Measurements from ENCODE around the gene RNF213.
A peak's percentile ranks its signal among the peaks of the same experiment; 100 is the strongest.
"Not testable (repeated sequence)": the region's sequence is repeated elsewhere in the genome, so short reads cannot be mapped to it uniquely, and the experiment has no call there.

The RNF213 gene

GRCh38 chr17:80313160-80313829 is 52.6 kb downstream of the RNF213 start:
- Histone ChIP-seq H3K27ac (ENCODE audit: low read length) (no peak overlapping the region), H3K36me3 (ENCODE audit: control insufficient read depth in 2 of 2, insufficient read depth in 2 of 2, low read length in 2 of 2) (peaks cover 14 to 42% of the 10 kb centered on the region in 2 donors), H3K27me3 (ENCODE audit: control insufficient read depth in 1 of 2, insufficient read depth in 2 of 2, low read length in 2 of 2) (no peaks in the 10 kb centered on the region), H3K9me3 (ENCODE audit: control insufficient read depth in 2 of 2, low read length in 2 of 2) (no peaks in the 10 kb centered on the region), H3K4me3 (ENCODE audit: low read length in 2 of 2) (no peak overlapping the region), H3K4me1 (ENCODE audit: control insufficient read depth, insufficient read depth, low read length) (peaks cover 3% of the 10 kb centered on the region), H3K9ac (ENCODE audit: low read length in 2 of 2) (no peak overlapping the region)

- H3K4me3 ChIP-seq (ENCODE audit: low read length in 2 of 2); H3K27ac ChIP-seq (ENCODE audit: low read length); H3K4me1 ChIP-seq (ENCODE audit: control insufficient read depth, insufficient read depth, low read length); H3K27me3 ChIP-seq (ENCODE audit: control insufficient read depth in 1 of 2, insufficient read depth in 2 of 2, low read length in 2 of 2); H3K9ac ChIP-seq (ENCODE audit: low read length in 2 of 2); H3K9me3 ChIP-seq (ENCODE audit: control insufficient read depth in 2 of 2, low read length in 2 of 2): not testable (repeated sequence)
- H3K36me3 ChIP-seq (ENCODE audit: control insufficient read depth in 2 of 2, insufficient read depth in 2 of 2, low read length in 2 of 2) = peaks cover 11 to 36% of the 10 kb centered on the region in 2 donors
Measured at GRCh38 chr17:80313946-80314345, 53.3 kb downstream of the RNF213 start.

- Histone ChIP-seq H3K4me1 (ENCODE audit: control insufficient read depth, insufficient read depth, low read length) (peaks cover 3% of the 10 kb centered on the region), H3K9me3 (ENCODE audit: control insufficient read depth in 2 of 2, low read length in 2 of 2) (no peaks in the 10 kb centered on the region), H3K9ac (ENCODE audit: low read length in 2 of 2) (no peak overlapping the region), H3K36me3 (ENCODE audit: control insufficient read depth in 2 of 2, insufficient read depth in 2 of 2, low read length in 2 of 2) (peaks cover 19 to 40% of the 10 kb centered on the region in 2 donors), H3K4me3 (ENCODE audit: low read length in 2 of 2) (no peak overlapping the region), H3K27me3 (ENCODE audit: control insufficient read depth in 1 of 2, insufficient read depth in 2 of 2, low read length in 2 of 2) (no peaks in the 10 kb centered on the region), H3K27ac (ENCODE audit: low read length) (no peak overlapping the region)
Measured at GRCh38 chr17:80315517-80316182, 55.0 kb downstream of the RNF213 start.

GRCh38 chr17:80316431-80316830 is 55.8 kb downstream of the RNF213 start:
- no peaks in the 10 kb centered on the region for H3K27me3 ChIP-seq (ENCODE audit: control insufficient read depth in 1 of 2, insufficient read depth in 2 of 2, low read length in 2 of 2)
- no peak overlapping the region for H3K9ac ChIP-seq (ENCODE audit: low read length in 2 of 2)
- H3K4me1 ChIP-seq (ENCODE audit: control insufficient read depth, insufficient read depth, low read length) = peaks cover 3% of the 10 kb centered on the region
- no peak overlapping the region for H3K27ac ChIP-seq (ENCODE audit: low read length)
- H3K36me3 ChIP-seq (ENCODE audit: control insufficient read depth in 2 of 2, insufficient read depth in 2 of 2, low read length in 2 of 2) = peaks cover 19 to 38% of the 10 kb centered on the region in 2 donors
- H3K9me3 ChIP-seq (ENCODE audit: control insufficient read depth in 2 of 2, low read length in 2 of 2) = no peaks in the 10 kb centered on the region
- no peak overlapping the region for H3K4me3 ChIP-seq (ENCODE audit: low read length in 2 of 2)

GRCh38 chr17:80316927-80317705 is 56.5 kb downstream of the RNF213 start:
- Histone ChIP-seq H3K4me1 (ENCODE audit: control insufficient read depth, insufficient read depth, low read length) (peaks cover 3% of the 10 kb centered on the region), H3K36me3 (ENCODE audit: control insufficient read depth in 2 of 2, insufficient read depth in 2 of 2, low read length in 2 of 2) (peaks cover 19 to 39% of the 10 kb centered on the region in 2 donors), H3K9me3 (ENCODE audit: control insufficient read depth in 2 of 2, low read length in 2 of 2) (no peaks in the 10 kb centered on the region), H3K27ac (ENCODE audit: low read length) (peak overlapping the region; percentile 11), H3K9ac (ENCODE audit: low read length in 2 of 2) (no peak overlapping the region), H3K27me3 (ENCODE audit: control insufficient read depth in 1 of 2, insufficient read depth in 2 of 2, low read length in 2 of 2) (no peaks in the 10 kb centered on the region), H3K4me3 (ENCODE audit: low read length in 2 of 2) (peak overlapping the region in 1 of 2 donors; percentile 3)

- no peaks in the 10 kb centered on the region for H3K27me3 ChIP-seq (ENCODE audit: control insufficient read depth in 1 of 2, insufficient read depth in 2 of 2, low read length in 2 of 2)
- no peak overlapping the region for H3K27ac ChIP-seq (ENCODE audit: low read length)
- H3K9me3 ChIP-seq (ENCODE audit: control insufficient read depth in 2 of 2, low read length in 2 of 2) = no peaks in the 10 kb centered on the region
- peaks cover 22 to 37% of the 10 kb centered on the region in 2 donors for H3K36me3 ChIP-seq (ENCODE audit: control insufficient read depth in 2 of 2, insufficient read depth in 2 of 2, low read length in 2 of 2)
- peaks cover 3% of the 10 kb centered on the region for H3K4me1 ChIP-seq (ENCODE audit: control insufficient read depth, insufficient read depth, low read length)
- no peak overlapping the region for H3K4me3 ChIP-seq (ENCODE audit: low read length in 2 of 2)
- no peak overlapping the region for H3K9ac ChIP-seq (ENCODE audit: low read length in 2 of 2)
Measured at GRCh38 chr17:80317706-80317980, 57.0 kb downstream of the RNF213 start.

- Histone ChIP-seq H3K4me1 (ENCODE audit: control insufficient read depth, insufficient read depth, low read length) (peaks cover 3% of the 10 kb centered on the region), H3K27ac (ENCODE audit: low read length) (no peak overlapping the region), H3K9me3 (ENCODE audit: control insufficient read depth in 2 of 2, low read length in 2 of 2) (no peaks in the 10 kb centered on the region), H3K36me3 (ENCODE audit: control insufficient read depth in 2 of 2, insufficient read depth in 2 of 2, low read length in 2 of 2) (peaks cover 22 to 35% of the 10 kb centered on the region in 2 donors), H3K27me3 (ENCODE audit: control insufficient read depth in 1 of 2, insufficient read depth in 2 of 2, low read length in 2 of 2) (no peaks in the 10 kb centered on the region), H3K4me3 (ENCODE audit: low read length in 2 of 2) (no peak overlapping the region), H3K9ac (ENCODE audit: low read length in 2 of 2) (no peak overlapping the region)
Measured at GRCh38 chr17:80318166-80318565, 57.5 kb downstream of the RNF213 start.

GRCh38 chr17:80319262-80319998 is 58.8 kb downstream of the RNF213 start:
- Histone ChIP-seq H3K4me3 (ENCODE audit: low read length in 2 of 2) (no peak overlapping the region), H3K4me1 (ENCODE audit: control insufficient read depth, insufficient read depth, low read length) (peaks cover 3% of the 10 kb centered on the region), H3K36me3 (ENCODE audit: control insufficient read depth in 2 of 2, insufficient read depth in 2 of 2, low read length in 2 of 2) (peaks cover 27 to 31% of the 10 kb centered on the region in 2 donors), H3K27ac (ENCODE audit: low read length) (no peak overlapping the region), H3K27me3 (ENCODE audit: control insufficient read depth in 1 of 2, insufficient read depth in 2 of 2, low read length in 2 of 2) (no peaks in the 10 kb centered on the region), H3K9ac (ENCODE audit: low read length in 2 of 2) (no peak overlapping the region), H3K9me3 (ENCODE audit: control insufficient read depth in 2 of 2, low read length in 2 of 2) (no peaks in the 10 kb centered on the region)

GRCh38 chr17:80319999-80320344 is 59.3 kb downstream of the RNF213 start:
- Histone ChIP-seq H3K9me3 (ENCODE audit: control insufficient read depth in 2 of 2, low read length in 2 of 2) (no peaks in the 10 kb centered on the region), H3K27me3 (ENCODE audit: control insufficient read depth in 1 of 2, insufficient read depth in 2 of 2, low read length in 2 of 2) (no peaks in the 10 kb centered on the region), H3K27ac (ENCODE audit: low read length) (no peak overlapping the region), H3K36me3 (ENCODE audit: control insufficient read depth in 2 of 2, insufficient read depth in 2 of 2, low read length in 2 of 2) (peaks cover 31 to 33% of the 10 kb centered on the region in 2 donors), H3K9ac (ENCODE audit: low read length in 2 of 2) (no peak overlapping the region), H3K4me1 (ENCODE audit: control insufficient read depth, insufficient read depth, low read length) (peaks cover 3% of the 10 kb centered on the region), H3K4me3 (ENCODE audit: low read length in 2 of 2) (no peak overlapping the region)

GRCh38 chr17:80320496-80320895 is 59.8 kb downstream of the RNF213 start:
- no peaks in the 10 kb centered on the region for H3K9me3 ChIP-seq (ENCODE audit: control insufficient read depth in 2 of 2, low read length in 2 of 2)
- H3K4me3 ChIP-seq (ENCODE audit: low read length in 2 of 2) = no peak overlapping the region
- peaks cover 3% of the 10 kb centered on the region for H3K4me1 ChIP-seq (ENCODE audit: control insufficient read depth, insufficient read depth, low read length)
- H3K27me3 ChIP-seq (ENCODE audit: control insufficient read depth in 1 of 2, insufficient read depth in 2 of 2, low read length in 2 of 2) = no peaks in the 10 kb centered on the region
- H3K36me3 ChIP-seq (ENCODE audit: control insufficient read depth in 2 of 2, insufficient read depth in 2 of 2, low read length in 2 of 2) = peaks cover 36 to 38% of the 10 kb centered on the region in 2 donors
- H3K9ac ChIP-seq (ENCODE audit: low read length in 2 of 2) = no peak overlapping the region
- H3K27ac ChIP-seq (ENCODE audit: low read length) = no peak overlapping the region

All from stomach smooth muscle (tissue), 2 donors.